ENCODE results near the gene BNC2.

The BNC2 gene

GRCh38 chr9:16571127-16571802, 299.2 kb downstream of the BNC2 start:
- no peaks in the 10 kb centered on the region for H3K9me3 ChIP-seq
- no peak overlapping the region for H3K4me3 ChIP-seq (ENCODE audit: low read depth, low read length)
- H3K27me3 ChIP-seq, result no peaks in the 10 kb centered on the region
- no peak for DNase-seq
- no peak for TF ChIP-seq CTCF (IDR thresholded peaks at IDR 0.05; ENCODE audit: low read depth, low read length)
- peaks cover 7% of the 10 kb centered on the region for H3K4me1 ChIP-seq
- H3K36me3 ChIP-seq, result no peaks in the 10 kb centered on the region

- Histone ChIP-seq H3K4me1 (no peaks in the 10 kb centered on the region), H3K27me3 (no peaks in the 10 kb centered on the region), H3K4me3 (ENCODE audit: low read depth, low read length) (no peak overlapping the region), H3K36me3 (no peaks in the 10 kb centered on the region), H3K9me3 (no peaks in the 10 kb centered on the region)
- TF ChIP-seq CTCF (IDR thresholded peaks at IDR 0.05; ENCODE audit: low read depth, low read length), result no peak
- DNase-seq, result no peak
Measured at GRCh38 chr9:16563446-16563845, 307.0 kb downstream of the BNC2 start.

GRCh38 chr9:16561121-16561520, 309.3 kb downstream of the BNC2 start:
- Histone ChIP-seq H3K27me3 (no peaks in the 10 kb centered on the region), H3K4me1 (no peaks in the 10 kb centered on the region), H3K4me3 (ENCODE audit: low read depth, low read length) (no peak overlapping the region), H3K36me3 (no peaks in the 10 kb centered on the region), H3K9me3 (no peaks in the 10 kb centered on the region)
- no peak for DNase-seq
- TF ChIP-seq CTCF (IDR thresholded peaks at IDR 0.05; ENCODE audit: low read depth, low read length), result no peak

- no peak for TF ChIP-seq CTCF (IDR thresholded peaks at IDR 0.05; ENCODE audit: low read depth, low read length)
- no peak for DNase-seq
- no peaks in the 10 kb centered on the region for H3K27me3 ChIP-seq
Measured at GRCh38 chr9:16559418-16560188, 310.9 kb downstream of the BNC2 start.

GRCh38 chr9:16555802-16556201, 314.7 kb downstream of the BNC2 start:
- Histone ChIP-seq H3K27me3 (no peaks in the 10 kb centered on the region), H3K4me1 (no peaks in the 10 kb centered on the region), H3K9me3 (no peaks in the 10 kb centered on the region), H3K4me3 (ENCODE audit: low read depth, low read length) (no peak overlapping the region), H3K36me3 (no peaks in the 10 kb centered on the region)
- no peak for TF ChIP-seq CTCF (IDR thresholded peaks at IDR 0.05; ENCODE audit: low read depth, low read length)
- DNase-seq, result no peak

More at GRCh38 chr9:16559418-16560188, 310.9 kb downstream of the BNC2 start:
- Histone ChIP-seq H3K4me3 (ENCODE audit: low read depth, low read length) (no peak overlapping the region), H3K4me1 (no peaks in the 10 kb centered on the region), H3K9me3 (no peaks in the 10 kb centered on the region), H3K36me3 (no peaks in the 10 kb centered on the region)
